SU-DHL-6 (cell line): ENCODE measurements around the gene MRPL54.

Experiments used
- H2AFZ ChIP-seq: fragments of 200-600 bp; sonication (generic); 2 replicates; pipeline ENCODE4 v1.6.1; 2014; ENCODE audit warnings: low read depth, mild to moderate bottlenecking, moderate library complexity, mixed read lengths, antibody characterized with exemption, low read length; ENCODE audit not compliant: severe bottlenecking
- H3F3A ChIP-seq: fragments of 200-600 bp; shearing (Covaris generic); 2 replicates; pipeline ENCODE4 v1.6.0; 2016; ENCODE audit warnings: antibody characterized with exemption, mild to moderate bottlenecking; ENCODE audit not compliant: insufficient read depth
- H3K27ac ChIP-seq: fragments of 200-600 bp; sonication (generic); 2 replicates; pipeline ENCODE4 v1.5.1; 2016; ENCODE audit warnings: low read depth, mild to moderate bottlenecking, low read length, moderate library complexity, mixed read lengths
- H3K27me3 ChIP-seq: fragments of 200-600 bp; sonication (generic), shearing (Covaris generic); 2 replicates; pipeline ENCODE4 v1.6.0; 2014; ENCODE audit warnings: mild to moderate bottlenecking, low read length
- H3K36me3 ChIP-seq: fragments of 200-600 bp; sonication (generic); 2 replicates; pipeline ENCODE4 v1.6.1; 2014; ENCODE audit warnings: mild to moderate bottlenecking, low read length, mixed read lengths
- H3K4me2 ChIP-seq: fragments of 300-600, 200-600 bp; shearing (Covaris generic), sonication (generic); 2 replicates; pipeline ENCODE4 v1.6.0; 2014; ENCODE audit warnings: low read length, low read depth, mild to moderate bottlenecking; ENCODE audit not compliant: poor library complexity, severe bottlenecking
- H3K4me3 ChIP-seq: fragments of 200-600 bp; sonication (generic); 2 replicates; pipeline ENCODE4 v1.5.1; 2014; ENCODE audit warnings: antibody characterized with exemption, low read length, mild to moderate bottlenecking, mixed read lengths; ENCODE audit not compliant: insufficient read depth, poor library complexity, severe bottlenecking
- H3K79me2 ChIP-seq: fragments of 200-600 bp; sonication (generic); 2 replicates; pipeline ENCODE4 v1.6.1; 2014; ENCODE audit warnings: mild to moderate bottlenecking, low read length, moderate library complexity; ENCODE audit not compliant: insufficient read depth
- H3K9ac ChIP-seq: fragments of 200-600 bp; sonication (generic); 2 replicates; pipeline ENCODE4 v1.7.0; 2014; ENCODE audit warnings: mild to moderate bottlenecking, low read length
- H3K9me2 ChIP-seq: fragments of 200-600 bp; sonication (generic); replicated peaks from 2 replicates; pipeline ENCODE4 v1.6.1; 2014; ENCODE audit warnings: low read length; ENCODE audit not compliant: insufficient read depth
- H3K9me3 ChIP-seq: fragments of 200-600 bp; sonication (generic); 2 replicates; pipeline ENCODE4 v1.6.1; 2014; ENCODE audit warnings: low read length, mixed read lengths; ENCODE audit not compliant: insufficient read depth
- H4K20me1 ChIP-seq: fragments of 200-600 bp; sonication (generic); 2 replicates; pipeline ENCODE4 v1.6.1; 2014; ENCODE audit warnings: low read depth, mild to moderate bottlenecking, antibody characterized with exemption, low read length, moderate library complexity, mixed read lengths
- CTCF ChIP-seq: fragments of 200-600 bp; sonication (generic); IDR thresholded peaks from one replicate; pipeline ENCODE4 v1.5.1; 2017; ENCODE audit warnings: antibody characterized with exemption, mild to moderate bottlenecking, low read length, moderate library complexity; ENCODE audit not compliant: insufficient read depth, poor library complexity, severe bottlenecking
- EZH2phosphoT487 ChIP-seq: fragments of 200-600 bp; sonication (generic), shearing (Covaris generic); conservative IDR thresholded peaks from 2 replicates; pipeline ENCODE4 v1.6.1; 2018; ENCODE audit warnings: mild to moderate bottlenecking, antibody characterized with exemption, low read length, moderate library complexity, mixed read lengths

MRPL54 gene

GRCh38 chr19:3773814-3774515, 11.5 kb downstream of the MRPL54 start:
- no peaks in the 10 kb centered on the region for H3K36me3 ChIP-seq
- no peaks in the 10 kb centered on the region for H4K20me1 ChIP-seq
- no peaks in the 10 kb centered on the region for H3K9me2 ChIP-seq
- H2AFZ ChIP-seq, result no peak overlapping the region
- no peaks in the 10 kb centered on the region for H3K79me2 ChIP-seq
- no peak overlapping the region for H3K27ac ChIP-seq
- no peaks in the 10 kb centered on the region for H3F3A ChIP-seq
- H3K4me2 ChIP-seq, result no peak overlapping the region
- H3K9ac ChIP-seq, result no peak overlapping the region
- H3K9me3 ChIP-seq, result no peaks in the 10 kb centered on the region
- H3K27me3 ChIP-seq, result no peaks in the 10 kb centered on the region
- no peak overlapping the region for H3K4me3 ChIP-seq
- TF ChIP-seq CTCF, result no peak
- TF ChIP-seq EZH2phosphoT487, result no peak

GRCh38 chr19:3774621-3775373, 12.3 kb downstream of the MRPL54 start:
- TF ChIP-seq EZH2phosphoT487 (no peak), CTCF (no peak)
- Histone ChIP-seq H3K4me3 (no peak overlapping the region), H3K36me3 (no peaks in the 10 kb centered on the region), H3K79me2 (no peaks in the 10 kb centered on the region), H2AFZ (no peak overlapping the region), H3K9ac (no peak overlapping the region), H3K27me3 (no peaks in the 10 kb centered on the region), H3K9me3 (no peaks in the 10 kb centered on the region), H3K27ac (no peak overlapping the region), H4K20me1 (no peaks in the 10 kb centered on the region), H3F3A (no peaks in the 10 kb centered on the region), H3K4me2 (no peak overlapping the region), H3K9me2 (no peaks in the 10 kb centered on the region)

- TF ChIP-seq CTCF (no peak), EZH2phosphoT487 (no peak)
- H3F3A ChIP-seq, result no peaks in the 10 kb centered on the region
- H3K27ac ChIP-seq, result no peak overlapping the region
- H3K9me2 ChIP-seq, result no peaks in the 10 kb centered on the region
- no peak overlapping the region for H3K9ac ChIP-seq
- H4K20me1 ChIP-seq, result no peaks in the 10 kb centered on the region
- no peaks in the 10 kb centered on the region for H3K9me3 ChIP-seq
- H3K36me3 ChIP-seq, result no peaks in the 10 kb centered on the region
- no peaks in the 10 kb centered on the region for H3K79me2 ChIP-seq
- H3K4me2 ChIP-seq, result no peak overlapping the region
- H3K4me3 ChIP-seq, result no peak overlapping the region
- H2AFZ ChIP-seq, result no peak overlapping the region
- no peaks in the 10 kb centered on the region for H3K27me3 ChIP-seq
Measured at GRCh38 chr19:3775374-3775711, 12.9 kb downstream of the MRPL54 start.
